Esophagus muscularis mucosa (tissue), 4 donors: Measurements from ENCODE around the gene EFCAB12. TPM values are rescaled to one million over a fixed set of nuclear protein-coding genes. Genes with fewer than 3 reads are reported as not detected.

ENCODE experiments used
- DNase-seq: peaks from one replicate; pipeline ENCODE4 v3.0.0-alpha.2; 2017; ENCODE audit errors: extremely low spot score
- H3K27ac ChIP-seq, 4 donors: fragments of 200-600 bp; sonication (generic); replicated peaks in 1 of 4; 1 replicate in 3 of 4; 2 replicates in 1 of 4; pipeline ENCODE4 v1.5.1; 2016 to 2019; ENCODE audit warnings: mild to moderate bottlenecking in 1 of 4
- H3K27me3 ChIP-seq, 4 donors: fragments of 200-600 bp; sonication (generic); one replicate each; pipeline versions ENCODE4 v1.5.1 to v1.6.0; 2016 to 2019
- H3K36me3 ChIP-seq, 4 donors: fragments of 200-600 bp; sonication (generic); one replicate each; pipeline ENCODE4 v1.5.1; 2016 to 2019
- H3K4me1 ChIP-seq, 4 donors: fragments of 200-600 bp; sonication (generic); one replicate each; pipeline ENCODE4 v1.5.1; 2016 to 2019
- H3K4me3 ChIP-seq, 4 donors: fragments of 200-600 bp; sonication (generic); 1 replicate in 2 of 4; 2 replicates in 2 of 4; pipeline ENCODE4 v1.5.1; 2016 to 2019; ENCODE audit warnings: mild to moderate bottlenecking in 4 of 4, moderate library complexity in 1 of 4
- H3K9me3 ChIP-seq, 4 donors: fragments of 200-600 bp; sonication (generic); 1 replicate in 3 of 4; 2 replicates in 1 of 4; pipeline ENCODE4 v1.5.1; 2016 to 2019
- EP300 ChIP-seq: sonication (generic); formaldehyde crosslinking; IDR thresholded peaks from one replicate; pipeline ENCODE4 v1.6.1; 2017; ENCODE audit warnings: antibody characterized with exemption
- POLR2A ChIP-seq: fragments of 450-650 bp; IDR thresholded peaks from one replicate; pipeline ENCODE4 v1.6.1; 2017; ENCODE audit warnings: antibody characterized with exemption, moderate library complexity, mild to moderate bottlenecking, low read depth
- POLR2AphosphoS5 ChIP-seq, 2 donors: sonication (generic); formaldehyde crosslinking; IDR thresholded peaks; one replicate each; pipeline ENCODE4 v1.6.1; 2017; ENCODE audit warnings: antibody characterized with exemption in 2 of 2
- WGBS: methylation state at CpG from one replicate; pipeline ENCODE4 v1.1.5; 2018; 5-methylcytosine and 5-hydroxymethylcytosine counted together
- intact Hi-C: fragments of 100-400 bp; cut with DNase I; formaldehyde crosslinking; loops from one replicate; pipeline ENCODE4 v1.15.1; 2023
- total RNA-seq, 4 donors: library from RNA; depleted of rRNA; stranded (reverse); fragments of >200 nt; gene quantifications; one replicate each; pipeline versions ENCODE4 v1.1.0 to v1.2.1, GENCODE V29; 2016
- TF ChIP-seq, protein P1 (sequence below), 3 experiments: fragments of 200-600 bp in 2 of 3; fragments of 450-650 bp in 1 of 3; sonication (generic) in 2 of 3; IDR thresholded peaks; one replicate each; pipeline ENCODE4 v1.5.1; 2017 to 2019; ENCODE audit warnings: antibody characterized with exemption in 3 of 3, mild to moderate bottlenecking in 2 of 3, moderate library complexity in 1 of 3

The EFCAB12 gene
- under 1 TPM in 2 of 4 donors, not detected in 2; 0.19 to 0.42 TPM for total RNA-seq

GRCh38 chr3:129428376-129429079, at the start of gene EFCAB12:
TSS of gene EFCAB12 (minus strand) at chr3:129428636. CDS start at chr3:129428488, 148 bp downstream.
- Histone ChIP-seq H3K4me1 (peaks cover 14 to 20% (median 16%) of the 10 kb centered on the region in 4 donors), H3K9me3 (no peaks in the 10 kb centered on the region), H3K27me3 (no peaks in the 10 kb centered on the region), H3K27ac (peak within 1 kb of the TSS; percentile 62 to 75 (median 66)), H3K4me3 (peak within 1 kb of the TSS; percentile 56 to 61 (median 58)), H3K36me3 (peaks cover 11 to 35% (median 31%) of the 10 kb centered on the region in 4 donors)
- peak; percentile 98 for DNase-seq
- 3% methylated on average over 22 of the region's 42 CpGs for WGBS
- intact Hi-C loops, result no loop called here
- TF ChIP-seq POLR2A (no peak), POLR2AphosphoS5 (IDR thresholded peaks at IDR 0.05) (peak; percentile 64 to 72), EP300 (no peak)
- TF ChIP-seq, protein P1, sequence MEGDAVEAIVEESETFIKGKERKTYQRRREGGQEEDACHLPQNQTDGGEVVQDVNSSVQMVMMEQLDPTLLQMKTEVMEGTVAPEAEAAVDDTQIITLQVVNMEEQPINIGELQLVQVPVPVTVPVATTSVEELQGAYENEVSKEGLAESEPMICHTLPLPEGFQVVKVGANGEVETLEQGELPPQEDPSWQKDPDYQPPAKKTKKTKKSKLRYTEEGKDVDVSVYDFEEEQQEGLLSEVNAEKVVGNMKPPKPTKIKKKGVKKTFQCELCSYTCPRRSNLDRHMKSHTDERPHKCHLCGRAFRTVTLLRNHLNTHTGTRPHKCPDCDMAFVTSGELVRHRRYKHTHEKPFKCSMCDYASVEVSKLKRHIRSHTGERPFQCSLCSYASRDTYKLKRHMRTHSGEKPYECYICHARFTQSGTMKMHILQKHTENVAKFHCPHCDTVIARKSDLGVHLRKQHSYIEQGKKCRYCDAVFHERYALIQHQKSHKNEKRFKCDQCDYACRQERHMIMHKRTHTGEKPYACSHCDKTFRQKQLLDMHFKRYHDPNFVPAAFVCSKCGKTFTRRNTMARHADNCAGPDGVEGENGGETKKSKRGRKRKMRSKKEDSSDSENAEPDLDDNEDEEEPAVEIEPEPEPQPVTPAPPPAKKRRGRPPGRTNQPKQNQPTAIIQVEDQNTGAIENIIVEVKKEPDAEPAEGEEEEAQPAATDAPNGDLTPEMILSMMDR (IDR thresholded peaks at IDR 0.05), result no peak

DNA sequence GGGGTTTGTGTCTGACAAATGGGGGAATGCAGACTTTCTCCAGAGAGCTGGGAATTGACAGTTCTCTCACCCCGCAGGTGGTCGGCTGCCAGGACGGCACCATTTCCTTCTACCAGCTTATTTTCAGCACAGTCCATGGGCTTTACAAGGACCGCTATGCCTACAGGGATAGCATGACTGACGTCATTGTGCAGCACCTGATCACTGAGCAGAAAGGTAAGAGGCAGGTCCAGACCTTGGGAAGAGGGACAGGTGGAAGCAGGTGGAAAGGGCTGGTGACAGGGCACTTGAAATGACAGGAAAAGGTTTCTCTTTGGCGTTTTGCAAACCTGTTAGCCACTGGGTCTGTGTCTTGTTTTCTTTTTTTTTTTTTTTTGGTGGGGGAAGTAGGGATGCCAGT, 48.1 kb upstream of the EFCAB12 start:
- TF ChIP-seq, protein P1 (IDR thresholded peaks at IDR 0.05), result no peak
- TF ChIP-seq POLR2AphosphoS5 (IDR thresholded peaks at IDR 0.05) (no peak), POLR2A (no peak), EP300 (no peak)
- 92% methylated on average over 6 of the region's 6 CpGs for WGBS
- intact Hi-C loops, result no loop called here
- Histone ChIP-seq H3K4me3 (no peak overlapping the region), H3K36me3 (peaks cover 20 to 77% (median 48%) of the 10 kb centered on the region in 4 donors), H3K27me3 (no peaks in the 10 kb centered on the region), H3K9me3 (no peaks in the 10 kb centered on the region), H3K4me1 (peaks cover 4 to 12% (median 7%) of the 10 kb centered on the region in 4 donors), H3K27ac (no peak overlapping the region)
- no peak for DNase-seq

DNA sequence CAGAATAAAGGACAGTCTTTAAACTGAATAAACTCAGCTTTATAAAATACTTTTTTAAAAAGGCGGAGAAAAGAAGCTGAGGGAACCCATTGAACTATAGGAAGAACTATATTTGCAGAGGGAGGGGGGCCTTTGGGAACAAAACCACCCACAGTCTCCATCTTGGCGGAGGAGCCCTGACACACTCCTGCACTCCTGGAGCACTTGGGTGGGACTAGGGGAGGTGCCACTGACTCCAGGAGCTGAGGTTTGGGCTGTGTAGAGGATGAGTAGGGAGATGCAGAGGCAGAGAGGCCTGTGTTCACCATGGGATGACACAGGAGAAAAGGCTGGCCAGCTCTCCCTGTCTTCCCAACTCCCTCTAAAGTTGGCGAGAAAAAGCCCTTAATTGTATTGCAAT, 47.4 kb upstream of the EFCAB12 start:
- no peak overlapping the region for H3K27ac ChIP-seq
- peaks cover 23 to 83% (median 50%) of the 10 kb centered on the region in 4 donors for H3K36me3 ChIP-seq
- H3K9me3 ChIP-seq, result no peaks in the 10 kb centered on the region
- no peak for DNase-seq
- no peak overlapping the region for H3K4me3 ChIP-seq
- TF ChIP-seq, protein P1 (IDR thresholded peaks at IDR 0.05), result no peak
- TF ChIP-seq EP300, result no peak
- no peak for TF ChIP-seq POLR2AphosphoS5 (IDR thresholded peaks at IDR 0.05)
- peaks cover 0 to 5% (median under 1%) of the 10 kb centered on the region in 4 donors for H3K4me1 ChIP-seq
- 96% methylated on average over 3 of the region's 3 CpGs for WGBS
- intact Hi-C loops, result no loop called here
- no peaks in the 10 kb centered on the region for H3K27me3 ChIP-seq

DNA sequence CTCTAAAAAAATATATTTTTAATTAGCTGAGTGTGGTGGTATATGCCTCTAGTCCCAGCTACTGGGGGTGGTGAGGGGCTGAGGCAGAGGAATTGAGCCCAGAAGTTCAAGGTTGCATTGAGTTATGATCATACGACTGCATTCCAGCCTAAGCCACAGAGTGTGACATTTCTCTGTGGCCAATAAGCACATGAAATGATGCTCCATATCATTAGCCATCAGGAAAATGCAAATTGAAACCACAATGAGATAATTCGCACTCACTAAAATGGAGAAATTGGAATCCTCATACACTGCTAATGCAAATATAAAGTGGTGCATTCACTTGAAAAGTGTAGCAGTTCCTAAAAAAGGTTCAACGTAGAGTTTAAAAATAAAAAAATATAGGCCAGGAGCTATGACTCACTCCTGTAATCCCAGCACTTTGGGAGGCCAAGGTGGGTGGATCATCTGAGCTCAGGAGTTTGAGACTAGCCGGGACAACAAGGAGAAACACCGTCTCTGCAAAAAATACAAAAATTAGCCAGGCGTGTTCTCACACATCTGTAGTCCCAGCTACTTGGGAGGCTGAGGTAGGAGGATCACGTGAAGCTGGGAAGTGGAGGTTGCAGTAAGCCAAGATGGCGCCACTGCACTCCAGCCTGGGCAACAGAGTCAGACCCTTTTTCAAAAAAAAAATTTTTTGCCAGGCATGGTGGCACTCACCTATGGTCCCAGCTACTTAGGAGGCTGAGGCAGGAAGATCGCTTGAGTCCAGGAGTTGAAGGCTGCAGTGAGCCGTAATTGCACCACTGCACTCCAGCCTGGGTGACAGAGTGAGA, 46.8 kb upstream of the EFCAB12 start:
- WGBS, result 77% methylated on average over 10 of the region's 10 CpGs

More for the DNA sequence above, 46.8 kb upstream of the EFCAB12 start:
- intact Hi-C loops, result no loop called here
- TF ChIP-seq, protein P1 (IDR thresholded peaks at IDR 0.05), result no peak
- TF ChIP-seq POLR2A (no peak), EP300 (no peak), POLR2AphosphoS5 (IDR thresholded peaks at IDR 0.05) (no peak)
- DNase-seq, result no peak
- Histone ChIP-seq H3K4me1 (no peaks in the 10 kb centered on the region), H3K36me3 (peaks cover 26 to 84% (median 46%) of the 10 kb centered on the region in 4 donors), H3K4me3 (no peak overlapping the region), H3K27ac (no peak overlapping the region), H3K9me3 (no peaks in the 10 kb centered on the region), H3K27me3 (no peaks in the 10 kb centered on the region)
